Esophagus muscularis mucosa (tissue), 4 donors: ENCODE data around the gene XRN2. TPM values are rescaled to one million over a fixed set of nuclear protein-coding genes. Genes with fewer than 3 reads are reported as not detected.

ENCODE experiments used
- DNase-seq: peaks from one replicate; pipeline ENCODE4 v3.0.0-alpha.2; 2017; ENCODE audit errors: extremely low spot score
- H3K27ac ChIP-seq, 4 donors: fragments of 200-600 bp; sonication (generic); replicated peaks in 1 of 4; 1 replicate in 3 of 4; 2 replicates in 1 of 4; pipeline ENCODE4 v1.5.1; 2016 to 2019; ENCODE audit warnings: mild to moderate bottlenecking in 1 of 4
- H3K27me3 ChIP-seq, 4 donors: fragments of 200-600 bp; sonication (generic); one replicate each; pipeline versions ENCODE4 v1.5.1 to v1.6.0; 2016 to 2019
- H3K36me3 ChIP-seq, 4 donors: fragments of 200-600 bp; sonication (generic); one replicate each; pipeline ENCODE4 v1.5.1; 2016 to 2019
- H3K4me1 ChIP-seq, 4 donors: fragments of 200-600 bp; sonication (generic); one replicate each; pipeline ENCODE4 v1.5.1; 2016 to 2019
- H3K4me3 ChIP-seq, 4 donors: fragments of 200-600 bp; sonication (generic); 1 replicate in 2 of 4; 2 replicates in 2 of 4; pipeline ENCODE4 v1.5.1; 2016 to 2019; ENCODE audit warnings: mild to moderate bottlenecking in 4 of 4, moderate library complexity in 1 of 4
- H3K9me3 ChIP-seq, 4 donors: fragments of 200-600 bp; sonication (generic); 1 replicate in 3 of 4; 2 replicates in 1 of 4; pipeline ENCODE4 v1.5.1; 2016 to 2019
- EP300 ChIP-seq: sonication (generic); formaldehyde crosslinking; IDR thresholded peaks from one replicate; pipeline ENCODE4 v1.6.1; 2017; ENCODE audit warnings: antibody characterized with exemption
- POLR2A ChIP-seq: fragments of 450-650 bp; IDR thresholded peaks from one replicate; pipeline ENCODE4 v1.6.1; 2017; ENCODE audit warnings: antibody characterized with exemption, moderate library complexity, mild to moderate bottlenecking, low read depth
- POLR2AphosphoS5 ChIP-seq, 2 donors: sonication (generic); formaldehyde crosslinking; IDR thresholded peaks; one replicate each; pipeline ENCODE4 v1.6.1; 2017; ENCODE audit warnings: antibody characterized with exemption in 2 of 2
- WGBS: methylation state at CpG from one replicate; pipeline ENCODE4 v1.1.5; 2018; 5-methylcytosine and 5-hydroxymethylcytosine counted together
- intact Hi-C: fragments of 100-400 bp; cut with DNase I; formaldehyde crosslinking; loops from one replicate; pipeline ENCODE4 v1.15.1; 2023
- total RNA-seq, 4 donors: library from RNA; depleted of rRNA; stranded (reverse); fragments of >200 nt; gene quantifications; one replicate each; pipeline versions ENCODE4 v1.1.0 to v1.2.1, GENCODE V29; 2016
- TF ChIP-seq, protein P1 (sequence below), 3 experiments: fragments of 200-600 bp in 2 of 3; fragments of 450-650 bp in 1 of 3; sonication (generic) in 2 of 3; IDR thresholded peaks; one replicate each; pipeline ENCODE4 v1.5.1; 2017 to 2019; ENCODE audit warnings: antibody characterized with exemption in 3 of 3, mild to moderate bottlenecking in 2 of 3, moderate library complexity in 1 of 3

XRN2 gene
- total RNA-seq, 4 donors from 2014 or later: 49.0 to 76.9 (median 56.7) TPM

DNA sequence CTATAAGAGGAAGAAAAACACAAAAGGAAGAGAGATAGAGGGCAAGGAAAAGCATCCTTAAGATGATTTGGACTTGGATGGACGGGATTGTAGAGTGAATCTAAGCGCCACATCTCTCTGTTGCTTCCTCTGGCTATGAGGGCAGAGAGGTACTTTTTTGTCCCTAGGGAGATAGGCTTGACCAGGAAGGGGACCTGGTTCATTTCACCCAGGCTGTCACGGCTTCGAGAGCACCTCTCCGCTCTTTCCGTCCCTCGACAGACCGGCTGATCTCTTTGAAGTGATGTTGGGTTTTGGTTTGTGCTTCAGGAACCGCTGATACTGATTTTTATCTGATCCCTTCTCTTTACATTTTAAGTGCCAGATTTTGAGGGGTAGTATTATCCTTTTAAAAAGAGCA is 74.6 kb downstream of the XRN2 start:
- Histone ChIP-seq H3K9me3 (no peaks in the 10 kb centered on the region), H3K27me3 (no peaks in the 10 kb centered on the region), H3K4me3 (no peak overlapping the region), H3K4me1 (peaks cover 0 to 5% (median 0%) of the 10 kb centered on the region in 4 donors), H3K36me3 (peaks cover 9 to 47% (median 18%) of the 10 kb centered on the region in 4 donors), H3K27ac (no peak overlapping the region)
- intact Hi-C loops: no loop called here
- TF ChIP-seq POLR2AphosphoS5 (IDR thresholded peaks at IDR 0.05): no peak
- TF ChIP-seq, protein P1, sequence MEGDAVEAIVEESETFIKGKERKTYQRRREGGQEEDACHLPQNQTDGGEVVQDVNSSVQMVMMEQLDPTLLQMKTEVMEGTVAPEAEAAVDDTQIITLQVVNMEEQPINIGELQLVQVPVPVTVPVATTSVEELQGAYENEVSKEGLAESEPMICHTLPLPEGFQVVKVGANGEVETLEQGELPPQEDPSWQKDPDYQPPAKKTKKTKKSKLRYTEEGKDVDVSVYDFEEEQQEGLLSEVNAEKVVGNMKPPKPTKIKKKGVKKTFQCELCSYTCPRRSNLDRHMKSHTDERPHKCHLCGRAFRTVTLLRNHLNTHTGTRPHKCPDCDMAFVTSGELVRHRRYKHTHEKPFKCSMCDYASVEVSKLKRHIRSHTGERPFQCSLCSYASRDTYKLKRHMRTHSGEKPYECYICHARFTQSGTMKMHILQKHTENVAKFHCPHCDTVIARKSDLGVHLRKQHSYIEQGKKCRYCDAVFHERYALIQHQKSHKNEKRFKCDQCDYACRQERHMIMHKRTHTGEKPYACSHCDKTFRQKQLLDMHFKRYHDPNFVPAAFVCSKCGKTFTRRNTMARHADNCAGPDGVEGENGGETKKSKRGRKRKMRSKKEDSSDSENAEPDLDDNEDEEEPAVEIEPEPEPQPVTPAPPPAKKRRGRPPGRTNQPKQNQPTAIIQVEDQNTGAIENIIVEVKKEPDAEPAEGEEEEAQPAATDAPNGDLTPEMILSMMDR (IDR thresholded peaks at IDR 0.05): no peak
- no peak for TF ChIP-seq EP300
- TF ChIP-seq POLR2A: no peak
- no peak for DNase-seq
- WGBS: 94% methylated on average over 9 of the region's 9 CpGs

DNA sequence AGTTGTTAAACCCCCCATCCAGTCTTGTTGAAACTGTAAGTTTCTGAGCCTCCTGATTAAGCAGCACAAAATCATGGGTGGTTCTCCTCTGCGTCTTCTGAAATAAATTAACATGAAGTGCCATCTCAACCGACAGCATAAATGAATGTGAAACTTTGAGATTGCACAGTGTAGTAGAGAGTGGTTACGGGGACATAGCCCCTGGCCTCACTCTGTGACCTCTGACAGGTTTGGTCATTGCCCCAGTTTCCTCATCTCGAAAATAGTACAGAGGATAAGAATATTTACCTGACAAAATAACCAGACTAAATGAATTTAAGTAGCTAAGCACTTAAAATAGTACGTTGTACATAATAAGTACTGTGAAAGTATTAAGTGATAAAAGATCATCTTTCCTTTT is 75.1 kb downstream of the XRN2 start:
- Histone ChIP-seq H3K27me3 (no peaks in the 10 kb centered on the region), H3K36me3 (peaks cover 14 to 47% (median 23%) of the 10 kb centered on the region in 4 donors), H3K27ac (no peak overlapping the region), H3K4me1 (peaks cover 0 to 5% (median 0%) of the 10 kb centered on the region in 4 donors), H3K9me3 (no peaks in the 10 kb centered on the region), H3K4me3 (no peak overlapping the region)
- 97% methylated on average over 5 of the region's 5 CpGs for WGBS
- no peak for DNase-seq
- no peak for TF ChIP-seq POLR2A
- no peak for TF ChIP-seq POLR2AphosphoS5 (IDR thresholded peaks at IDR 0.05)
- TF ChIP-seq, protein P1 (IDR thresholded peaks at IDR 0.05): no peak
- TF ChIP-seq EP300: no peak
- intact Hi-C loops: no loop called here

DNA sequence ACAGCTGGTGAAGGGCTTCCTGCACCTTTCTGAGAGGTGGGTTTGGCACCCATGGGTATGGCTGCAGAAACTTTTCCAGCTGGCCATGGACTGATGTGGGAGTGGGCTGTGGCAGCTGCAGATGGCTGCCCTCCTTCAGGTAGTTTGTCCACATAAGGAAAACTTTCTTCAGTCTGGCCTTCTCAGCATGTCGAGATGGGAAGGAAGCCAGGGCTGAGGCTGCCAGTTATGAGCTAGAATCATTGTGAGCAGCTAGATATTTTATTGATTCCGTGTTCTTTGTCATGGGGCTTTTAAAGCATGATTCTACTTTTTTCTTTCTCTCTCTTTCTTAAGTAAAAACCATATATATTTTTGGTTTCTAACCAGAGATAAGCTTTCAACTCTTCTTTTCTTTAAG is 77.6 kb downstream of the XRN2 start:
- Histone ChIP-seq H3K27ac (no peak overlapping the region), H3K9me3 (no peaks in the 10 kb centered on the region), H3K4me1 (no peaks in the 10 kb centered on the region), H3K4me3 (no peak overlapping the region), H3K36me3 (peaks cover 19 to 61% (median 38%) of the 10 kb centered on the region in 4 donors), H3K27me3 (no peaks in the 10 kb centered on the region)
- TF ChIP-seq EP300 (no peak), POLR2A (no peak), POLR2AphosphoS5 (IDR thresholded peaks at IDR 0.05) (no peak)
- TF ChIP-seq, protein P1 (IDR thresholded peaks at IDR 0.05): no peak
- intact Hi-C loops: no loop called here
- DNase-seq: no peak
- 87% methylated on average over 2 of the region's 2 CpGs for WGBS

- Histone ChIP-seq H3K36me3 (peaks cover 26 to 64% (median 41%) of the 10 kb centered on the region in 4 donors), H3K9me3 (no peaks in the 10 kb centered on the region), H3K4me1 (no peaks in the 10 kb centered on the region), H3K27me3 (no peaks in the 10 kb centered on the region), H3K27ac (no peak overlapping the region), H3K4me3 (no peak overlapping the region)
- WGBS: 97% methylated on average over 1 of the region's 1 CpG
- intact Hi-C loops: no loop called here
- no peak for TF ChIP-seq EP300
- TF ChIP-seq, protein P1 (IDR thresholded peaks at IDR 0.05): no peak
- TF ChIP-seq POLR2AphosphoS5 (IDR thresholded peaks at IDR 0.05): no peak
- TF ChIP-seq POLR2A: no peak
- no peak for DNase-seq
Measured at GRCh38 chr20:21381619-21382018, 78.5 kb downstream of the XRN2 start.

GRCh38 chr20:21384308-21384892 is 81.3 kb downstream of the XRN2 start:
- H3K27ac ChIP-seq: no peak overlapping the region
- H3K4me3 ChIP-seq: no peak overlapping the region
- no peaks in the 10 kb centered on the region for H3K27me3 ChIP-seq
- no peak for DNase-seq
- no peaks in the 10 kb centered on the region for H3K9me3 ChIP-seq
- 98% methylated on average over 5 of the region's 5 CpGs for WGBS
- no peak for TF ChIP-seq POLR2AphosphoS5 (IDR thresholded peaks at IDR 0.05)
- no peak for TF ChIP-seq EP300
- TF ChIP-seq POLR2A: no peak
- TF ChIP-seq, protein P1 (IDR thresholded peaks at IDR 0.05): no peak
- peaks cover 35 to 83% (median 60%) of the 10 kb centered on the region in 4 donors for H3K36me3 ChIP-seq
- no peaks in the 10 kb centered on the region for H3K4me1 ChIP-seq
- intact Hi-C loops: no loop called here
